ENCODE measurements around the gene GABBR2.

DNA sequence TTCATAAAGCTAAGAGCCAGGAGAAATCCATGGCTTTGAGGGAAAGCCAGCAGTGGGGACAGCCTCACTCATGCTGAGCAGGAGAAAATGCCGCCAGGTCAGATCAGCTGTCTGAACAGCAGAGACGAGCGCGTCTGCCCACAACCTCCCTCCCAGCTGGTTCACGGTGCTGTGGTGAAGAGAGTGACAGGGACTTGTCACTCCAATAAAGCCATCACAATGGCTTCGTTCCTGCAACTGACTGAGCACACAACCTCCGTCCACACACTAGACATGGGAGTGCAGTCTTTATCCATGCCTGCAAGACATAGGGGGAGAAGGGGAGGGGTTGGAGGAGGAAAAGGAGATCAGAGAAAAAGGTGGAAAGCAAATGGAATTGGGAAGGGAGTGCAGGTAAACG lies 206.9 kb downstream of the GABBR2 start:
- TF ChIP-seq, protein P1, sequence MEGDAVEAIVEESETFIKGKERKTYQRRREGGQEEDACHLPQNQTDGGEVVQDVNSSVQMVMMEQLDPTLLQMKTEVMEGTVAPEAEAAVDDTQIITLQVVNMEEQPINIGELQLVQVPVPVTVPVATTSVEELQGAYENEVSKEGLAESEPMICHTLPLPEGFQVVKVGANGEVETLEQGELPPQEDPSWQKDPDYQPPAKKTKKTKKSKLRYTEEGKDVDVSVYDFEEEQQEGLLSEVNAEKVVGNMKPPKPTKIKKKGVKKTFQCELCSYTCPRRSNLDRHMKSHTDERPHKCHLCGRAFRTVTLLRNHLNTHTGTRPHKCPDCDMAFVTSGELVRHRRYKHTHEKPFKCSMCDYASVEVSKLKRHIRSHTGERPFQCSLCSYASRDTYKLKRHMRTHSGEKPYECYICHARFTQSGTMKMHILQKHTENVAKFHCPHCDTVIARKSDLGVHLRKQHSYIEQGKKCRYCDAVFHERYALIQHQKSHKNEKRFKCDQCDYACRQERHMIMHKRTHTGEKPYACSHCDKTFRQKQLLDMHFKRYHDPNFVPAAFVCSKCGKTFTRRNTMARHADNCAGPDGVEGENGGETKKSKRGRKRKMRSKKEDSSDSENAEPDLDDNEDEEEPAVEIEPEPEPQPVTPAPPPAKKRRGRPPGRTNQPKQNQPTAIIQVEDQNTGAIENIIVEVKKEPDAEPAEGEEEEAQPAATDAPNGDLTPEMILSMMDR (IDR thresholded peaks at IDR 0.05), result no peak
- TF ChIP-seq, protein P2, sequence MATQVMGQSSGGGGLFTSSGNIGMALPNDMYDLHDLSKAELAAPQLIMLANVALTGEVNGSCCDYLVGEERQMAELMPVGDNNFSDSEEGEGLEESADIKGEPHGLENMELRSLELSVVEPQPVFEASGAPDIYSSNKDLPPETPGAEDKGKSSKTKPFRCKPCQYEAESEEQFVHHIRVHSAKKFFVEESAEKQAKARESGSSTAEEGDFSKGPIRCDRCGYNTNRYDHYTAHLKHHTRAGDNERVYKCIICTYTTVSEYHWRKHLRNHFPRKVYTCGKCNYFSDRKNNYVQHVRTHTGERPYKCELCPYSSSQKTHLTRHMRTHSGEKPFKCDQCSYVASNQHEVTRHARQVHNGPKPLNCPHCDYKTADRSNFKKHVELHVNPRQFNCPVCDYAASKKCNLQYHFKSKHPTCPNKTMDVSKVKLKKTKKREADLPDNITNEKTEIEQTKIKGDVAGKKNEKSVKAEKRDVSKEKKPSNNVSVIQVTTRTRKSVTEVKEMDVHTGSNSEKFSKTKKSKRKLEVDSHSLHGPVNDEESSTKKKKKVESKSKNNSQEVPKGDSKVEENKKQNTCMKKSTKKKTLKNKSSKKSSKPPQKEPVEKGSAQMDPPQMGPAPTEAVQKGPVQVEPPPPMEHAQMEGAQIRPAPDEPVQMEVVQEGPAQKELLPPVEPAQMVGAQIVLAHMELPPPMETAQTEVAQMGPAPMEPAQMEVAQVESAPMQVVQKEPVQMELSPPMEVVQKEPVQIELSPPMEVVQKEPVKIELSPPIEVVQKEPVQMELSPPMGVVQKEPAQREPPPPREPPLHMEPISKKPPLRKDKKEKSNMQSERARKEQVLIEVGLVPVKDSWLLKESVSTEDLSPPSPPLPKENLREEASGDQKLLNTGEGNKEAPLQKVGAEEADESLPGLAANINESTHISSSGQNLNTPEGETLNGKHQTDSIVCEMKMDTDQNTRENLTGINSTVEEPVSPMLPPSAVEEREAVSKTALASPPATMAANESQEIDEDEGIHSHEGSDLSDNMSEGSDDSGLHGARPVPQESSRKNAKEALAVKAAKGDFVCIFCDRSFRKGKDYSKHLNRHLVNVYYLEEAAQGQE (IDR thresholded peaks at IDR 0.05; ENCODE audit: insufficient read depth in 1 of 2, low read depth in 2 of 2, low read length in 1 of 2), result no peak
